GM12892 (cell line): Measurements from ENCODE around the gene PASK.

Experiments used
- DNase-seq: peaks from one replicate; pipeline ENCODE4 v3.0.0; 2011; ENCODE audit not compliant: insufficient read length
- FAIRE-seq: peaks from 2 replicates; lab custom pipeline; 2011; peaks lifted over from hg19 to GRCh38; lab: Jason Lieb, UNC
- POLR2A ChIP-seq: IDR thresholded peaks from 2 replicates; pipeline ENCODE4 v1.6.1; 2011; ENCODE audit warnings: low read depth, low read length, control low read depth
- POLR2AphosphoS5 ChIP-seq: IDR thresholded peaks from 2 replicates; pipeline ENCODE4 v1.6.1; 2011; ENCODE audit warnings: low read depth, low read length, control low read depth
- TAF1 ChIP-seq: IDR thresholded peaks from 2 replicates; pipeline ENCODE4 v1.6.1; 2011; ENCODE audit warnings: low read depth, mild to moderate bottlenecking, control low read depth, low read length, borderline replicate concordance

The PASK gene

GRCh38 chr2:241153616-241154015 is 4.3 kb upstream of the PASK start:
- no peak for FAIRE-seq
- no peak for TF ChIP-seq TAF1
- TF ChIP-seq POLR2A: no peak
- no peak for TF ChIP-seq POLR2AphosphoS5
- no peak for DNase-seq

- FAIRE-seq: no peak
These were observed 2.8 kb upstream of the PASK start for GRCh38 chr2:241151934-241152660.

GRCh38 chr2:241150660-241151530 is 1.6 kb upstream of the PASK start:
- TF ChIP-seq POLR2A: no peak
- no peak for TF ChIP-seq TAF1
- no peak for TF ChIP-seq POLR2AphosphoS5
- FAIRE-seq (peak; percentile 66), DNase-seq (no peak)

More at GRCh38 chr2:241151934-241152660, 2.8 kb upstream of the PASK start:
- DNase-seq: no peak
- no peak for TF ChIP-seq POLR2AphosphoS5
- TF ChIP-seq POLR2A: no peak
- TF ChIP-seq TAF1: no peak

DNA sequence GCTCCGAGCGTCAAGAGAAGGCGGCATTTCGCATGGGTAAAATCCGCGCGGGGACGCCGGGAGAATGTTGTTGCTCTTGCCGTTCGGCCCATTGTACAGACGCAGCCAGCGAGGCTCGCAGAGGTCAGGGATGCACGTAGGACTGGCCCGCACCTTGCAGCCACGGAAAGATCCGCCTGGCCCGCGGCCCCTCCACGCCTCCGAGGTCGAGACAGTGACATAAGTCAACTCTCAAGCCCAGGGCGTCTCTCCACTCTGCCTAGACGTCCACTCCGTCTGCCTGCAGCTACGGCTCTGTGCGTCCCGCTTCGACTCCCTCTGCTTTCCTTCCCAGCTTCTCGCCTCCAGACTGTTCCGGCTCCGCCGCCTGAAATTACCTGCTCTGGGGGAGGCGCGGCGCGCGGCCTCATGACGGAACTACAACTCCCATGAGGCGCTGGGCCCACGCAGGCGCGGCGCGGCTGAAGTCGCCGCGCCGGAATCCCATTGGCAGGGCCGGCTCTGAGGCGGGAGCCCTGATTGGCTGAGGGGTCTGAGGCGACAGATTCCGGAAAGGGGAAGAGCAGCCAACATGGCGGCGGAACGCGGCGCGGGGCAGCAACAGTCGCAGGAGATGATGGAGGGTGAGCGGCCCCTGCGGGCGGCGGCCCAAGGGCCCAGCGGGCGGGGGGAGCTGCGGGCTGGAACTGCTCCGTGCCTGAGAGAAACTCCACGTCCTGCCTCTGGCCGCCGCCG is 820 bp upstream of the PASK start, which contains the start of gene PPP1R7:
Gene PPP1R7 (plus strand): TSS at position 543 of the 735 bp plus-strand sequence. CDS start 29 bp downstream, at position 572.
- DNase-seq: peak; percentile 99
- peak; percentile 99 for FAIRE-seq
- no peak; the same call in 1 of the 2 replicates for TF ChIP-seq POLR2AphosphoS5
- TF ChIP-seq TAF1: peak; percentile 85
- TF ChIP-seq POLR2A: peak; percentile 85

DNA sequence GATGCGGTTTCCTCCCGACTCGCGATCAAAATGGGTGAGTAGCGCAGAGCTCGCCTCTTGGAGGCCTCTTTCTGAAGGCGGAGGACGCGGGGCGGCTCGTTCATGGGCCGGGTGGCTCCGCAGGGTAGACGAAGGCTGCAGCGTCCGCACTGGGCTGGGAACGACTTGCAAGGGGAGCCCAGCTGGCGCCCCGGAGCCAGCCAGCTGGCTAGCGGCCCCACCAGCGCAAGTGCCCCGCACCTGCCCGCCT is 328 bp upstream of the PASK start:
- FAIRE-seq: no peak
- TF ChIP-seq TAF1: no peak
- TF ChIP-seq POLR2AphosphoS5: no peak
- TF ChIP-seq POLR2A: no peak
- DNase-seq: no peak

- FAIRE-seq (peak; percentile 84), DNase-seq (no peak)
These were observed 1.0 kb downstream of the PASK start for GRCh38 chr2:241148239-241148638.

GRCh38 chr2:241147336-241147735 is 1.9 kb downstream of the PASK start:
- DNase-seq (no peak), FAIRE-seq (no peak)
- no peak for TF ChIP-seq POLR2AphosphoS5

More at GRCh38 chr2:241148239-241148638, 1.0 kb downstream of the PASK start:
- TF ChIP-seq POLR2A (no peak), POLR2AphosphoS5 (no peak), TAF1 (no peak)

GRCh38 chr2:241146286-241146685 is 3.0 kb downstream of the PASK start:
- DNase-seq (no peak), FAIRE-seq (no peak)
- TF ChIP-seq TAF1 (no peak), POLR2A (no peak), POLR2AphosphoS5 (no peak)

GRCh38 chr2:241142593-241142992 is 6.7 kb downstream of the PASK start:
- TF ChIP-seq POLR2AphosphoS5 (no peak), TAF1 (no peak), POLR2A (no peak)
- DNase-seq (no peak), FAIRE-seq (no peak)

DNA sequence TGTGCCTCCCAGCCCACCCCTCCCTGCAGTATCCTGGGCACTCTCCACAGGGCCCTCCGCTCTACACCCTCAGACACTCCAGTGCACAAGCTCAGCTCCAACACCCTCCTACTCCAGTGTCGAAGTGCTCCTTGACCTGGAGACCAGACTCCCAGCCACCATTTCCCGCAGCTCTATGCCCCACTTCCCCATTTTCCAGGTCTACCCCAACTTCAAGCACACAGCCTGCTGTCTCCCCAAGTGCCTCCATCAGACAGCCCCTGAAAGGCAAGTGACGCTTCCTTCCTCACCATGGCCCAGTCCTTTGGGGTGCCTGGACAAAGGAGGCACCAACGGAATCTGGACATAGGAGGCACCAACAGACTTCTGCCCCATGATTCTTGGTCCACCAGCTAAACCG is 7.2 kb downstream of the PASK start:
- DNase-seq (no peak), FAIRE-seq (no peak)
- no peak for TF ChIP-seq POLR2A
- no peak for TF ChIP-seq POLR2AphosphoS5

- FAIRE-seq (no peak), DNase-seq (no peak)
- TF ChIP-seq POLR2AphosphoS5 (no peak), POLR2A (no peak), TAF1 (no peak)
These were observed 8.0 kb downstream of the PASK start for GRCh38 chr2:241141214-241141770.
